Activated CD8-positive, alpha-beta memory T cell treated with anti-CD3 and anti-CD28 coated beads for 48 hours (primary cell): ENCODE measurements around the gene INTS13.
"Not testable (repeated sequence)": the region's sequence is repeated elsewhere in the genome, so short reads cannot be mapped to it uniquely, and the experiment has no call there.

Source experiments
- DNase-seq, 3 experiments: peaks; one replicate each; pipeline ENCODE4 v3.0.0-alpha.2; 2020; ENCODE audit warnings: low read depth in 2 of 3, low spot score in 2 of 3

Gene INTS13, protein sequence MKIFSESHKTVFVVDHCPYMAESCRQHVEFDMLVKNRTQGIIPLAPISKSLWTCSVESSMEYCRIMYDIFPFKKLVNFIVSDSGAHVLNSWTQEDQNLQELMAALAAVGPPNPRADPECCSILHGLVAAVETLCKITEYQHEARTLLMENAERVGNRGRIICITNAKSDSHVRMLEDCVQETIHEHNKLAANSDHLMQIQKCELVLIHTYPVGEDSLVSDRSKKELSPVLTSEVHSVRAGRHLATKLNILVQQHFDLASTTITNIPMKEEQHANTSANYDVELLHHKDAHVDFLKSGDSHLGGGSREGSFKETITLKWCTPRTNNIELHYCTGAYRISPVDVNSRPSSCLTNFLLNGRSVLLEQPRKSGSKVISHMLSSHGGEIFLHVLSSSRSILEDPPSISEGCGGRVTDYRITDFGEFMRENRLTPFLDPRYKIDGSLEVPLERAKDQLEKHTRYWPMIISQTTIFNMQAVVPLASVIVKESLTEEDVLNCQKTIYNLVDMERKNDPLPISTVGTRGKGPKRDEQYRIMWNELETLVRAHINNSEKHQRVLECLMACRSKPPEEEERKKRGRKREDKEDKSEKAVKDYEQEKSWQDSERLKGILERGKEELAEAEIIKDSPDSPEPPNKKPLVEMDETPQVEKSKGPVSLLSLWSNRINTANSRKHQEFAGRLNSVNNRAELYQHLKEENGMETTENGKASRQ

DNA sequence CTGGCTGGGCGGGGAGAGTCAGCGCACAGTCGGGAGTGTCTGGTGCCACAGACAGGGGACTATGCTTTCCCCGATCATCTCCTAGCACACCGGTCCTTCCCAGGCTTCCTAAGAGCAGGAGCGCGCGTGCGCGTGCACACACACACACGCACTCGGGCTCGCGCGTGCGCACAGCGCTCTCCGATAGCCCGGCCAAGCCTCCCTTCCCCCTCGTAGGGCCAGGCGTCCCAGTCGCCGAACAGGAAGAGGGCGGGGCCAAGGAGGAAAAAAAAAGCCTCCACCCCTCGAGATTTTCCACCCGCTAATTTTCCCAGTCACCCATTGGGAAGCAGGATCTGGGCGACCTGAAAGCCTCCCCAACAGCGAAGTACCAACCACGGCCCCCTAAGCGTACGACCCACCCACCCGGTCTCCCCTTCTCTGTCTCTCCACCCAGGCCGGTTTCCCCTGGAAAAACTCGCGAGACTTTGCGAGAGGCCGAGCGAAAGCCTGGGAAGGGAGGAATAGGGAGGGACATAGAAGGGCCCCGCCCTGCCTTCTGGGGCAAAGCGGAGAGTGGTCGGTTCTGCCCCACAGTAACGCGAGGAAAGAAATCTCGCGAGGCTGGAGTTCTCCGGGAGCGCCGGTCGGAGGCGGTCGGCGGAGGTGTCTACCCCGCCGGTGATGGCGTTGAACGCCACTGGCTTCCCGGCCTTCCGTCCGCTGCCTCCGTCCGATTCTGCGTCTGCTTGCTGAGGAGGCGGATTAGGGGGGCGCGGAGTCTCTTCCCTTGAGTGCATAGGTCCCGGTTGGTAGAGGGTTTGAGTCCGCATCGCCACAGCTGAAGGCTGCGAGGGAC, at the start of gene INTS13, which contains the start of gene FGFR1OP2:
Gene INTS13, minus strand, starts transcription at position 119 of the 838 bp plus-strand sequence. CDS start 1,178 bp downstream, outside the sequence.
Gene FGFR1OP2, plus strand, starts transcription at position 608 of the 838 bp plus-strand sequence. CDS start 15,689 bp downstream, outside the sequence.
- peak; percentile 85 to 93 (median 89) for DNase-seq

DNA sequence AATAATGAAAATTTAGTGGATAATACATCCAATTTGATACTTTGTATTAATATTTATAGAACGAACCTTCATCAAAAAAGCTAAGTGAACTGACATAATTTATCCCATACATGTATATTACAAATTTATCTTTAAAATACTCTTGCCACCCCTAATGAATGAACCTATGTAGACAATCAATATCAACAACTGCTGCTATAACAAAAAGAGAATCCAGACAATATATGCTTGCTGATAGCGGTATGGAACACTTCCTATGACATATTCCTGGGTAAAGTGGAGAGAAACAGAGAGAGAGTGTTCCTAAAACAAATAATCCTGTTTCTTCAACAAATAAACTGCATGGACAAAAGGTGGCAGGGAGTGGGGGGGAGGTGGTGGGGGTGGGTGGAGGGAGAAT, 45.1 kb upstream of the INTS13 start:
- DNase-seq, result no peak

DNA sequence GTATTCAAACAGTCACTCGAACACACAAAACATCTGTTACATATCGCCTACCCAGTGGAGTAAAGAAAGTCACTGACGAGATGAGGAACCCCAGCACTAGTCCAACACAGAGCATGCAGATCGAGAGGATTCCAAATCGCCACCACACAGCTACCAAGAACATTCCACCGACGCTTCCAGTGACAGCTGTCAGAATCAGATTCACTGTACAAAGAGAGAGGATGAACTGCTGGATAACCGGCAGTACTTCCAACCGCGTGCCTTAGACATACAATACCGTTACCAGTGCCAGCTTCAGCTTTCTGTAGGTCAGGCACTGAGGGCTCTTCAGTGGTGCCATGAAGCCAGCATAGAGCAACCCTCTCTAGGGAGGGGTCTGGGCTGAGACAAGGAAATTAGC, 42.0 kb upstream of the INTS13 start:
- no peak for DNase-seq

DNA sequence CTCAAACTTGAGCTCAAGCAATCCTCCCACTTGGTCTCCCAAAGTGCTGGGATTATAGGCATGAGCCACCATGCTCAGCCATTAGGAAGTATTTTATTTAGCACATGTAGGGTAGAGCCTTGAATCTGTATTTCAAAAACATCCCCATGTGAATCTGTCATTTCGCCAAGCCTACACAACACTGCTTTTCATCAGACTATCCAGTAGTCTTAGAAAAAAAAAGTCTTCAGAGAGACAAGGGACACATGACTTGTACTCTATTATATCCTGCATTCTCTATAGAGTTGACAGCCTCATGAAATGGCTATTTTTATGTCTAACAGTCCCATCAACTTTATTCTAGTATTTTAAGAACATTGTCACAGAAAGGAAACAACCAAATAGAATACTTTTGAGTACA, 41.0 kb upstream of the INTS13 start:
- DNase-seq, result no peak

DNA sequence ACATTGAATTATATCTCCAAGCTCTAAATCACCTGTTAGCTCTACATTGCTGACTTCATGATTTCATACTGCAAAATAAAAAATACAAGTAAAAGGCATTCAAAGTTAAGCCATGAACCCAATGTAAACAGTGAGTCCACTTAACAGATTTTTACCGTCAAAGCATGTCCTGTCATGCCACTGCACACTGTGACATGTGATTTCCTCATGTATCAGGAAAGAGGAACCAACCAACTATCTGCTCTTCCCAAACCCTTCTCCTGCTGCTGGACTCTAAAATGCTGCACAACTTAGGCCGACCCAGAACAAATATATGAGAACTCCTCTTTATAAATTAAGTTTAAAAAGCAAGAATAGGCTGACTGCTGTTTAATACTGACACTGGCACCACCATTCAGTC, 38.9 kb upstream of the INTS13 start:
- no peak for DNase-seq

DNA sequence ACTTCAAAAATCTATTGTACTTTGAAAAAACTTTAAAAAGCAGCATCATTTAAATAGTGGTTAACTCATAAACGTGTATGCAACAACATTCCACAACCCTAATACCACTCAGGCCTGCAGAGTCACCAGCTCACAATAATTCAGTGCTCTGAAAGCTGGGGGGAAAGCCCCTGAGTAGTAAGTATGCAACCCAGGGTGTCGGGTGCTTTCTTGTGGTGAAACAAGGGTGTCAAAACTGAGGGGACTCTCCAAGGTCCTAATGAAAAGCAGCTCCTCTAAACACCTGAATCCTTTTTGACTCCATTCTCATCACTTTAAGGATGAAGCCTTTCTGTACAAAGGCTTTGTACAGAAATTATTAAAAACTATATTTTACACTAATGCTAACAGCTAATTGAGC, 34.2 kb upstream of the INTS13 start:
- DNase-seq, result peak in 2 of 3 experiments; percentile 18 to 23

DNA sequence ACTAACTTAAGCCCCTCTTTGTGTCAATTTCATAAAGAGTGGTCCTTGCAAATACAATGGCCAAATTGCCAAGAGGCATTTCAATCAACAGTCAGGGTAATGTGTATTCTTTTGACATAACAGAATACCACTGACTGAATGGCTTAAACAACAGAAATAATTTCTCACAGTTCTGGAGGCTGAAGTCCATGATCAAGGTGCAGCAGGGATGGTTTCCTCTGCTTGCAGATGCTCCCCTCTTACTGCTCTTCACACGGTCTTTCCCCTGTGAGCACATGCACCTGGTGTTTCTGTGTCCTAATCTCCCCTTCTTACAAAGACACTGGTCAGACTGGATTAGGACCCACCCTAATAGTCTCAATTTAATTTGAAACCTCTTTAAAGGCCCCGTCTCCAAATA, 32.4 kb upstream of the INTS13 start:
- no peak for DNase-seq

DNA sequence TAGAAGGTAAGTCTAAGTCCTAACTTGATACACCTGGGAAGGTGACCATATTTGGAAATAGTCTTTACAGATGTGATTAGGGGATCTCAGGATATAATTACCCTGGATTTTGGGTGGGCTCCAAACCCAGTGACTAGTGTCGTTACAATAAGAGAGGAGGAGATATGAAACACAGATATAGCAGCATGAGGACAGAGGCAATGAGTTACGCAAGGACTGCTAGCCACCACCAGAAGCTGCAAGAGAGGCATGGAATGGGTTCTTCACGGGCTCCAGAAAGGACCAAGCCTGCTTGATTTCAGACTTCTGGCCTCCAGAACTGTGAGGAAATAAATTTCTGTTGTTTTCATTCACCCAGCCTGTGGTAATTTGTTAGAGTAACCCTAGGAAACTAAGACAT, 29.1 kb upstream of the INTS13 start:
- DNase-seq, result no peak

DNA sequence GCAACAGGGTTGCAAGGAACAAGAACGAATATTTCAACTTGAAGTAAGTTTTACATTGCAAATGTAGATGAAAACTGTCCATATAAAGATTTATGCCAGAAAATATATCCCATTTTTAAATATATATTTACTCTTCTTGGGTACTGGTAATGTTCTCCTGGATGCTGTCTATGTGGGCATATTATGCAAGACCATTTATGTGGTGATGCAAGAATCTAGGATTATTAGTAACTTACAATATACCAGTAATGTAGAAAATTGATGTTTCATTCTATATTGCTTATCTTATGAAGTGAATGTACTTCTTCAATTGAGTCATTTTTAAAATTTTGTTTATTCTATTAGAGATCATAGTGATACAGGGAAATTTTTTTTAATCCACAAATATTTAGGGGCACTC, 25.6 kb upstream of the INTS13 start:
- DNase-seq, result no peak

DNA sequence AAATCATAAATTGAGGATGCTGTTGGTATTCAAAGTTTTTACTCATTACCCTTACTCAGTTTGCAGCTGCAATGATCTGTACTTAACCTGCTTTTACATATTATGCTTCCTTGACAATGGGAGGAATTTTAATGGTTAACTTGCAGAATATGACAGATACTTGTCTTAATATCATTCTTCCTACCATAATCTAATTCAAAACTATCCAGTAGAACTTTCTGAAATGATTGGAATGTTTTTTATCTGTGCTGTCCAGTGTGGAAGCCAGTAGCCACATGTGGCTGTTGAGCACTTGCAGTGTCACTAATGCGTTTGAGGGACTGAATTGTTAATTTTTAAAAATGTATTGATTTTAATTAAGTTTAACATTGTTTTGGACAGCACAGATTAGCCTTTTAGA, 24.0 kb upstream of the INTS13 start:
- no peak for DNase-seq

DNA sequence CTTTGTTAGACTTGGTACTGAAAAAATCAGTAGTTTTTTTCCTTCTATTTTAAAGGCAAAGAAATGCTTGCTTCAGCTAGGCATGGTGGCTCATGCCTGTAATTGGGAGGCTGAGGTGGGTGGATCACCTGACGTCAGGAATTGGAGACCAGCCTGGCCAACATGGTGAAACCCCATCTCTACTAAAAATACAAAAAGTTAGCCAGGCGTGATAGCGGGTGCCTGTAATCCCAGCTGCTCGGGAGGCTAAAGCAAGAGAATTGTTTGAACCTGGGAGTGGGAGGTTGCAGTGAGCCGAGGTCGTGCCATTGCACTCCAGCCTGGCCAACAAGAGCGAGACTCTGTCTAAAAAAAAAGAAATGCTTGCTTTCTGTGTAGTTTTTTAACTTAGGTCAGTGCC, 23.6 kb upstream of the INTS13 start:
- not testable (repeated sequence) for DNase-seq

DNA sequence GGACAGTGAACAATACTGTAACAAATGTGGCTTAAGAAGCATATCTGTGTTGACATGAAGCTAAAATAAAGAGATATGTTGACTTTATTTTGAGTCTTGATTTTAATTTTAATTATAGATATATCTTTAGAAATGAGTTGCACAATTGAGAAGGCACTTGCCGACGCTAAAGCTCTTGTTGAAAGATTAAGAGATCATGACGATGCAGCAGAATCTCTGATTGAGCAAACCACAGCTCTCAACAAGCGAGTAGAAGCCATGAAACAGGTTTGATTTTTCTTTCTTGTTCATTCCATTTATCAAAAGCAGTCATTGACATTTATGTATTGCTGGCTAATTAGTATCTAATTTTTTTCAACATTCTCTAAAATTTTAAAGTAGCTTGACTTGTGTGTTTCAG, 16.2 kb upstream of the INTS13 start:
- no peak for DNase-seq

DNA sequence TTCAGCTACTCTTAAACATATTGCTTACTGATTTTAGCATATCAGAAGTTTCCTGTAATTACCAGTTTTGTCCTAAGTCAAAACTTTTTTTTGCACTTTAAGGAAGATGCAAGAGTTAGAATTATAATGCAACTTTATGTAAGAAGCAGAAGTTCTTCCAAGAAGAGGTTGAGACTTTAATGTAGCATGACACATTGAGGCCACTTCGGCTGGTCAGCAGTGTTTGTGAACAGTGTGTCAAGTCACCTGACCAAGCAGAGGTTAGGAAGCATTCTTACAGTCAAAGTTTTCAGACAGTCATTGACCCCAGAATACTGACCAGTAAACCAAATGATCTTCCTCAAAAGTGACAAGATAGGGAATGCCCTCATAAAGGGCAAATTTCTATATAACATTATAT, 15.7 kb upstream of the INTS13 start:
- DNase-seq, result no peak

DNA sequence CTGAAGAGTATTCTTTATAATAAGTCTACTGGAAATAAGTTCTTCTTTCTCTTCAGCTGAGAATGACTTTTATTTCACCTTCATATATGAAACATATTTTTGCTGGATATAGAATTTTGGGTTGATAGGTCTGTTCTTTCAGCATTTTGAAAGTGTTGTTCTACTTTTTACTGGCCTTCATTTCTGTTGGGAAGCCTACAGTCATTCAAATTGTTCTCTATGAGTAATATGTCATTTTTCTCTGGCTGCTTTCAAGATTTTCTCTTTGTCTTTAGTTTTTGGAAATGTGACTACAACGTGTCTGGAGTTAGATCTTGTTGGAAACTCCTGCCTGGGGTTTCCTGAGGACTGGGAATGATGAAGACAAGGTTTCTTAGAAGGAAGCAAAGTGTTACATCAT, 10.5 kb upstream of the INTS13 start:
- DNase-seq, result no peak

DNA sequence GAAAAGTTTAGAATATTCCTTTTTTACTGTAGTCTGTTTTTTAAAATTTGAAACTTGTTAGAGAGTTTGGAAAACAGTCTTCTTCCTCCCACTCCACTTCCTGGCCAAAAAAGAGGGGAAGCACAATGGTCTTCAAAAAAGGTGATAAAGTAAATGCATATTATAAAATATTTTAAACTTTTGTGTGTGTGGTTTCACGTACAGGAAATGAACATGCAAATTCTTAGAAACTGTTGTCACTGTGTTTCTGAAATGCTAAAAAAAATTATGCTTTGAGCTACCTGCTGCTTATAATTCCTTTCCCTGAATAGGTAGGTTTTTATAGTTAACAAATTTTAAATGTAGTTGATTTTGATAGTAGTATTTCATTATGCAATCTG, 3.4 kb upstream of the INTS13 start:
- no peak for DNase-seq

DNA sequence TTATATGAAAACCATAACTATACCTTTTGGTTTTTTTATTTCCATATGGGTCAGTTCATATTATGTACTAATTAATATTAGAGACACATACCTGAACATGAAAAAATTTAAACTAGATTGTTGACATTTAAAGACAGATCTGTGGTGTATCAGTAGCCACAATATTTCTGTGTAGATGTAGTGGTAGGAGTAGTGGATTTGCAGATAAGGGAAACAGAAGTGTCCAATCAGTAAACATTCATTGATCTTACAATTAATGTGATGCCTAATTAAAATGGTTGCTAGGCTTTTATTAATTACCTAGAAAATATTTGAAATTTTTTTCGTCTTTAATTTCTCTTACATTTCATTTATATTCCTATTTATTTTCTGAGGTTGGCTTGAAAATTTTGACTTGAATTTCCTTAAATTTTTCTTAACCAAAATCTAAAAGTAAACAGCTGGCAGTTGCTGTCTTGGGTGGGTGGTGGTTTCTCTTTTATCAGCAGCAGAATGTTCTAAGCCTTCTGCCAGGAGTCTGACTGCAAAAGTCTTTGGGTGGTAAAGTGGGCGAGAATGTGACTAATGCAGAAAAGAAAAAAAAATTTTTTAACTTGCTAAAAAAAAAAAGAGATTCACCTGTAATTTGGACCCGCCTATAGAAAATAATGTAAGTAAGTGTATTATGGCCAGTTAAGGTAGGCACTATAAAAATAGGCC, 2.9 kb upstream of the INTS13 start:
- DNase-seq, result no peak

DNA sequence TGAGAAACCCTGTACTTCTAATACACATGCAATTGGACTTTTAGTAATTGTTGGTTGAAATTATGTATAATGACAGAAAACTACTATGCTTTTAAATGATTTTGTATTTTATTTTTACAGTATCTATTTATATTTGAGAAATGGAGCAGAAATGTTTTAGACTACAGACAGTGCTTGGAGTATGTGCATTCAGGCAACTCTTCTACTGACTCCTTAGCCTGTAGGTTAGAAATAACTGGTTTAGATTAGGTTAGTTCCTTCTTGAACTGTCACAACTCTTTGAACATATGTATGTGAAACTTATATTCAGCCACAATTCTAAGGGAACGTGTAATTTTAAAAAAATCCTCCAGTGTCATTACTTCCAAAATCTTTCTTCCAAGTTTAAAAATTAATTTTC, 2.2 kb upstream of the INTS13 start:
- DNase-seq, result no peak

DNA sequence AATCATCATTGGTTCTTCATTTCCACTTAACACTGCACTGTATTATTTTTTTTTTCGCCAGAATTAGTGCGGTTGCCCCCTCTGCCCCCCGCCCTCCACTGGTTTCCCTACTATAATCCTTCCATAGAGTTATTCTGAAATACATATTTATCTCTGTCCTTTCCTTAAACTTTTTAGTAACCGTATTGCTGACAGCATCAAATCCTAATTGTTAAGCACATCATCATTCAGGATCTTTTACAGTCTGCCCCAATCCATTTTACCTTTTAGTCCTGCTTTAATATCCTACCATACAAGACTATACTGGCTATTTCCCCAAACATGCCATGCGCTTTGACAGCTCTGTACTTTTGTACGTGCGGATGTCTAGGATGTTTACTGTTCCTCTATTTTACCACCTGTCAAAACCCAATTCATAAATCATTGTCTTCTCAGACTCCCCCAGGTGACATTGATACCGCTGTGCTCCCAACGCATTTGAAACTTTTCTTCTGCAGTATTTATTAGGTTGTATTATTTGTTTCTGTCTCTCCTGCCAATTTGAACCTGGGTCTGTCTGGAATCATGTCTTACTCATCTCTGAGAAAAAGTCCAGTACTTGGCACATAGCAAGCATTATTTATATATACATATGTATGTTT, 1.5 kb upstream of the INTS13 start:
- no peak for DNase-seq

DNA sequence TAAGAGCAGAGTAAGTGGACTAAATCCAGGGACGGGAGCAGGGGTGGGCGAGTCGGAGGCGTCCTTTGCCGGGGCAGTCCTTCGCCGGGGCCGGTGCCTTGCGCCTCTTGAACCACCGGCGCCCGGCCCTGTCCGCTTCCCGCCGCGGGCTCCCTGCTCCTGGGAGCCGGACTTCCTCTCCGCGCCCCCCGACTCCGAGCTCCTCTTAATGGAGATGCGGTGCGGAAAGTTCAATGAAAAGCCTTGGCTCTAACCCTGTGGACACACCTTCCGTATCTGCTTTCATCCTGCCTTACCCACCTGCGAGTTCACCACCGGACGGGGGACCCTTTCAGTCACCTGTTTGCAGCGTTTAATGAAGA, 901 bp upstream of the INTS13 start:
- no peak for DNase-seq

DNA sequence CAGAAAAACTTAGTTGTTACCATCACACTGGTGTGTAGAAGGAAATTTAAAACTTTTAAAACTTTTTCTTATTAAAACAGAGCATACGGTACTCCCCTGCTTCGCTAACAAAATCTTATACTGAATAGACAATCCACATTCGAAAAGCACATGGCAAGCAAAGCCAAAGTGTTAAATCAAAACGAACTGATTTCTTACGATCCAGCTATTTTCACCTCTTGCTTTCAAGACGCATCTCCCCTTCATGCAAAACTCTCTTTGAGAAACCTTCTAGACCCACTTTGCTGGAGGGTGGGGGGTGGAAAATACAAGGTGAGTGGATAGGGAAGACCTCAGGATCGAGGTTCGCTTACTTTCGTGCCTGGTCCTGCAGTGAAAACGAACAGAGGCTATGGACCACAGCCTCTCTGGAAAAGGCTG, 328 bp downstream of the INTS13 start:
- DNase-seq, result no peak
